HepG2 (cell line): ENCODE data around the gene SEPTIN10. TPM values are rescaled to one million over a fixed set of nuclear protein-coding genes. Genes with fewer than 3 reads are reported as not detected.

Experiments used
- DMAP1 ChIP-seq: IDR thresholded peaks from 2 replicates; pipeline ENCODE4 v1.6.1; 2016
- HIVEP1 ChIP-seq: sonication (generic); formaldehyde crosslinking; IDR thresholded peaks from 2 replicates; pipeline ENCODE4 v1.4.0; 2020; ENCODE audit warnings: mild to moderate bottlenecking, missing genetic modification reagents
- KAT7 ChIP-seq: IDR thresholded peaks from 2 replicates; pipeline ENCODE4 v1.6.1; 2018; ENCODE audit warnings: borderline replicate concordance, missing compliant biosample characterization
- KAT8 ChIP-seq: IDR thresholded peaks from 2 replicates; pipeline ENCODE4 v1.6.1; 2016; ENCODE audit warnings: missing genetic modification reagents, missing compliant biosample characterization
- MATR3 ChIP-seq: sonication (generic); formaldehyde crosslinking; IDR thresholded peaks from 2 replicates; pipeline ENCODE4 v1.4.0; 2020; ENCODE audit warnings: missing genetic modification reagents
- NR0B2 ChIP-seq: sonication (generic); formaldehyde crosslinking; IDR thresholded peaks from 2 replicates; pipeline ENCODE4 v1.4.0; 2020; ENCODE audit warnings: mild to moderate bottlenecking, missing genetic modification reagents
- NR1H2 ChIP-seq: sonication (generic); formaldehyde crosslinking; IDR thresholded peaks from 2 replicates; pipeline ENCODE4 v1.8.1; 2022; ENCODE audit warnings: low read depth, missing genetic modification reagents, borderline replicate concordance
- PAXIP1 ChIP-seq: sonication (generic); formaldehyde crosslinking; conservative IDR thresholded peaks from 2 replicates; pipeline ENCODE4 v1.4.0; 2020; ENCODE audit warnings: mild to moderate bottlenecking, missing genetic modification reagents, moderate library complexity
- RFX5 ChIP-seq: IDR thresholded peaks from 2 replicates; pipeline ENCODE4 v1.6.1; 2011; ENCODE audit warnings: low read depth, low read length, improper control_type of control experiment
- SATB2 ChIP-seq: sonication (generic); formaldehyde crosslinking; IDR thresholded peaks from 2 replicates; pipeline ENCODE4 v1.5.0; 2020; ENCODE audit warnings: missing genetic modification reagents
- ZNF207 ChIP-seq: fragments of 450-650 bp; IDR thresholded peaks from 2 replicates; pipeline ENCODE4 v1.6.1; 2016; ENCODE audit warnings: antibody characterized with exemption, borderline replicate concordance
- ZNF317 ChIP-seq: sonication (generic); formaldehyde crosslinking; IDR thresholded peaks from 2 replicates; pipeline ENCODE4 v1.5.0; 2020; ENCODE audit warnings: mild to moderate bottlenecking, missing genetic modification reagents
- ZNF333 ChIP-seq: sonication (generic); formaldehyde crosslinking; IDR thresholded peaks from 2 replicates; pipeline ENCODE4 v1.4.0; 2020; ENCODE audit warnings: mild to moderate bottlenecking, missing genetic modification reagents, borderline replicate concordance
- ZNF44 ChIP-seq: sonication (generic); formaldehyde crosslinking; IDR thresholded peaks from 2 replicates; pipeline ENCODE4 v1.5.1; 2020; ENCODE audit warnings: mild to moderate bottlenecking, missing genetic modification reagents
- ZNF616 ChIP-seq: sonication (generic); formaldehyde crosslinking; IDR thresholded peaks from 2 replicates; pipeline ENCODE4 v1.5.0; 2020; ENCODE audit warnings: low read depth, mild to moderate bottlenecking, missing genetic modification reagents
- ZNF775 ChIP-seq: sonication (generic); formaldehyde crosslinking; IDR thresholded peaks from 2 replicates; pipeline ENCODE4 v1.4.0; 2020; ENCODE audit warnings: missing genetic modification reagents, mild to moderate bottlenecking, moderate library complexity, borderline replicate concordance
- ZSCAN9 ChIP-seq: IDR thresholded peaks from 2 replicates; pipeline ENCODE4 v1.6.1; 2016; ENCODE audit warnings: borderline replicate concordance
- polyA plus RNA-seq, 8 experiments: library from polyadenylated mRNA; depleted of rRNA in 3 of 8; stranded (reverse) in 7 of 8; unstranded in 1 of 8; fragments of >200 nt; fragmentation: Illumina TruSeq in 4 of 8; extraction: Trizol in 4 of 8; gene quantifications; 2 replicates each; pipeline versions ENCODE4 v1.2.1 to v1.2.3, GENCODE V29; 2011 to 2016; ENCODE audit warnings: low read depth in 4 of 8, missing spikeins in 1 of 8, mixed read lengths in 1 of 8; ENCODE audit not compliant: insufficient read depth in 1 of 8
- total RNA-seq, 5 experiments: library from RNA; depleted of rRNA; stranded (reverse); fragments of >200 nt; fragmentation: Illumina TruSeq; extraction: Trizol; gene quantifications; 2 replicates each; pipeline ENCODE4 v1.2.3, GENCODE V29; 2016; ENCODE audit warnings: low read depth in 1 of 5
- TF ChIP-seq, protein P1 (sequence below): sonication (generic); formaldehyde crosslinking; IDR thresholded peaks from 2 replicates; pipeline ENCODE4 v1.4.0; 2020; ENCODE audit warnings: low read depth, mild to moderate bottlenecking, missing genetic modification reagents
- TF ChIP-seq, protein P2 (sequence below): sonication (generic); formaldehyde crosslinking; IDR thresholded peaks from 2 replicates; pipeline ENCODE4 v1.4.0; 2020; ENCODE audit warnings: missing genetic modification reagents

The SEPTIN10 gene
- total and polyA plus RNA-seq, 2 of the 13 experiments (the other 11 are each of a cell fraction or from before 2014, with no cell fraction given), result 45.8 to 67.5 TPM

DNA sequence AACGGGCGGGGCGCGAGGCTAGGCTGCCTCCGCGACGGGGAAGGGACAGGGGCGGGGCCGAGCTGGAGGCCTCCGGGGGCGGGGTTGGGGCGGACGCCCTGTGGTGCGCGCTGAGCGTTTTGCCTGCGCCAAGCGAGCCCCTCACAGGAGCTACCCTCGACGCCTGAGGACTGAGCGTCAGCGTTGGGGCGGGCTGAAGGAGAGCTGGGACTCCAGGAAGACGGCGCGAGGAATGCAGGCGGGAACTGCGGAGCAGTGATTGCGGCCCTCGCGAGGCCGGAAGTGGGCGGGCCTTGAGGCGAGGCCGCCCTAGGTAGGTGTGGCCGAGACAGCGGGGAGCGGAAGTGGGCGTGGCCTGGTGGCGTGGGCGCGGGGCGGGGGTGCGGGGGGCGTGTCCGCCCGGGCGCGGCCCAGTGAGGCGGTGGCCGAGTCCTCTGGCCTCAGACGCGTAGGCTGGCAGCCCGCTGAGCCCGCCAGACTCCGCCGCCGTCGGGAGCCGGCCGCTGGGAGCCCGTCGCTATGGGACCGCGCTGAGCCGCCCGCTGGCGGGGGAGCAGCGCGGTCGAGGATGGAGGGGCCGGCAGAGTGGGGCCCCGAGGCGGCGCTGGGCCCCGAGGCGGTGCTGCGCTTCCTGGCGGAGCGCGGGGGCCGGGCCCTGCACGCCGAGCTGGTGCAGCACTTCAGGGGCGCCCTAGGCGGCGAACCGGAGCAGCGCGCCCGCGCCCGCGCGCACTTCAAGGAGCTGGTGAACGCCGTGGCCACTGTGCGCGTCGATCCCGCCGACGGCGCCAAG lies at the start of gene SEPTIN10, which contains the start of gene SOWAHC (continued):
- TF ChIP-seq, protein P1, sequence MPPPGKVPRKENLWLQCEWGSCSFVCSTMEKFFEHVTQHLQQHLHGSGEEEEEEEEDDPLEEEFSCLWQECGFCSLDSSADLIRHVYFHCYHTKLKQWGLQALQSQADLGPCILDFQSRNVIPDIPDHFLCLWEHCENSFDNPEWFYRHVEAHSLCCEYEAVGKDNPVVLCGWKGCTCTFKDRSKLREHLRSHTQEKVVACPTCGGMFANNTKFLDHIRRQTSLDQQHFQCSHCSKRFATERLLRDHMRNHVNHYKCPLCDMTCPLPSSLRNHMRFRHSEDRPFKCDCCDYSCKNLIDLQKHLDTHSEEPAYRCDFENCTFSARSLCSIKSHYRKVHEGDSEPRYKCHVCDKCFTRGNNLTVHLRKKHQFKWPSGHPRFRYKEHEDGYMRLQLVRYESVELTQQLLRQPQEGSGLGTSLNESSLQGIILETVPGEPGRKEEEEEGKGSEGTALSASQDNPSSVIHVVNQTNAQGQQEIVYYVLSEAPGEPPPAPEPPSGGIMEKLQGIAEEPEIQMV, result peak; percentile 58; the same call in 1 of the 2 replicates
- TF ChIP-seq ZNF317 (CRISPR knock-in tag), result no peak
- no peak for TF ChIP-seq MATR3 (CRISPR knock-in tag)
- TF ChIP-seq KAT7 (CRISPR knock-in tag), result peak; percentile 65; the same call in 1 of the 2 replicates
- peak; percentile 73 for TF ChIP-seq HIVEP1 (CRISPR knock-in tag)
- TF ChIP-seq ZNF207, result no peak
- no peak for TF ChIP-seq ZNF333 (CRISPR knock-in tag)
- TF ChIP-seq ZNF616 (CRISPR knock-in tag), result no peak; the same call in 1 of the 2 replicates
- no peak for TF ChIP-seq NR1H2 (CRISPR knock-in tag)
- TF ChIP-seq KAT8 (CRISPR knock-in tag), result peak; percentile 93
- TF ChIP-seq DMAP1, result peak; percentile 83
- TF ChIP-seq, protein P2, sequence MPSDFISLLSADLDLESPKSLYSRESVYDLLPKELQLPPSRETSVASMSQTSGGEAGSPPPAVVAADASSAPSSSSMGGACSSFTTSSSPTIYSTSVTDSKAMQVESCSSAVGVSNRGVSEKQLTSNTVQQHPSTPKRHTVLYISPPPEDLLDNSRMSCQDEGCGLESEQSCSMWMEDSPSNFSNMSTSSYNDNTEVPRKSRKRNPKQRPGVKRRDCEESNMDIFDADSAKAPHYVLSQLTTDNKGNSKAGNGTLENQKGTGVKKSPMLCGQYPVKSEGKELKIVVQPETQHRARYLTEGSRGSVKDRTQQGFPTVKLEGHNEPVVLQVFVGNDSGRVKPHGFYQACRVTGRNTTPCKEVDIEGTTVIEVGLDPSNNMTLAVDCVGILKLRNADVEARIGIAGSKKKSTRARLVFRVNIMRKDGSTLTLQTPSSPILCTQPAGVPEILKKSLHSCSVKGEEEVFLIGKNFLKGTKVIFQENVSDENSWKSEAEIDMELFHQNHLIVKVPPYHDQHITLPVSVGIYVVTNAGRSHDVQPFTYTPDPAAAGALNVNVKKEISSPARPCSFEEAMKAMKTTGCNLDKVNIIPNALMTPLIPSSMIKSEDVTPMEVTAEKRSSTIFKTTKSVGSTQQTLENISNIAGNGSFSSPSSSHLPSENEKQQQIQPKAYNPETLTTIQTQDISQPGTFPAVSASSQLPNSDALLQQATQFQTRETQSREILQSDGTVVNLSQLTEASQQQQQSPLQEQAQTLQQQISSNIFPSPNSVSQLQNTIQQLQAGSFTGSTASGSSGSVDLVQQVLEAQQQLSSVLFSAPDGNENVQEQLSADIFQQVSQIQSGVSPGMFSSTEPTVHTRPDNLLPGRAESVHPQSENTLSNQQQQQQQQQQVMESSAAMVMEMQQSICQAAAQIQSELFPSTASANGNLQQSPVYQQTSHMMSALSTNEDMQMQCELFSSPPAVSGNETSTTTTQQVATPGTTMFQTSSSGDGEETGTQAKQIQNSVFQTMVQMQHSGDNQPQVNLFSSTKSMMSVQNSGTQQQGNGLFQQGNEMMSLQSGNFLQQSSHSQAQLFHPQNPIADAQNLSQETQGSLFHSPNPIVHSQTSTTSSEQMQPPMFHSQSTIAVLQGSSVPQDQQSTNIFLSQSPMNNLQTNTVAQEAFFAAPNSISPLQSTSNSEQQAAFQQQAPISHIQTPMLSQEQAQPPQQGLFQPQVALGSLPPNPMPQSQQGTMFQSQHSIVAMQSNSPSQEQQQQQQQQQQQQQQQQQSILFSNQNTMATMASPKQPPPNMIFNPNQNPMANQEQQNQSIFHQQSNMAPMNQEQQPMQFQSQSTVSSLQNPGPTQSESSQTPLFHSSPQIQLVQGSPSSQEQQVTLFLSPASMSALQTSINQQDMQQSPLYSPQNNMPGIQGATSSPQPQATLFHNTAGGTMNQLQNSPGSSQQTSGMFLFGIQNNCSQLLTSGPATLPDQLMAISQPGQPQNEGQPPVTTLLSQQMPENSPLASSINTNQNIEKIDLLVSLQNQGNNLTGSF (CRISPR knock-in tag), result peak; percentile 42; the same call in 1 of the 2 replicates
- no peak for TF ChIP-seq ZNF775
- TF ChIP-seq NR0B2 (CRISPR knock-in tag), result peak; percentile 15; the same call in 1 of the 2 replicates
- TF ChIP-seq ZSCAN9 (CRISPR knock-in tag), result peak; percentile 93
- peak; percentile 68; the same call in 1 of the 2 replicates for TF ChIP-seq ZNF44
- TF ChIP-seq PAXIP1, result peak; percentile 82
- no peak for TF ChIP-seq RFX5
- peak; percentile 88; the same call in 1 of the 2 replicates for TF ChIP-seq SATB2 (CRISPR knock-in tag)
